Measurements from ENCODE around the gene TRIP13.

Gene TRIP13

DNA sequence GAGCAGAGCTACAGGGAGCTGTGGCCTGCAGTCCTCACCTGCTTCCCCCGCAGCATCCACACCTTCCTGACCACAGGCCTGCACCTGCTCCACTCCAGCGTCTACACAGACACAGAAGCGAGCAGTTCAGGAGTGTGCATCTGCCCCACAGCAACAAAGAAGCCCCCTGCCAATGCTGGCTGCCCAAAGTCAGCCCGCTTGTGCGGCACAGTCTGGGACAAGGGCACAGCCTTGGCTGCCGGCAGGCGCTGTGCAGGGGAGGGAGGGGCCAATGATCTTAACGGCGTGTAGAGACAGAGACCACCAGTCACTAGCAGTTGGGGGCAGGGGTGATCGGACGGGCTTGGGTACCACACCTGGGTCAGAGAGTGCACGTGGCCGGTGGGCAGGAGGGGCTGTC, 6.6 kb upstream of the TRIP13 start:
- H3K4me3 ChIP-seq (ENCODE audit: low read depth in 1 of 2, low read length in 1 of 2): no peak overlapping the region
- no peaks in the 10 kb centered on the region for H3K9me3 ChIP-seq
- TF ChIP-seq, protein P1, sequence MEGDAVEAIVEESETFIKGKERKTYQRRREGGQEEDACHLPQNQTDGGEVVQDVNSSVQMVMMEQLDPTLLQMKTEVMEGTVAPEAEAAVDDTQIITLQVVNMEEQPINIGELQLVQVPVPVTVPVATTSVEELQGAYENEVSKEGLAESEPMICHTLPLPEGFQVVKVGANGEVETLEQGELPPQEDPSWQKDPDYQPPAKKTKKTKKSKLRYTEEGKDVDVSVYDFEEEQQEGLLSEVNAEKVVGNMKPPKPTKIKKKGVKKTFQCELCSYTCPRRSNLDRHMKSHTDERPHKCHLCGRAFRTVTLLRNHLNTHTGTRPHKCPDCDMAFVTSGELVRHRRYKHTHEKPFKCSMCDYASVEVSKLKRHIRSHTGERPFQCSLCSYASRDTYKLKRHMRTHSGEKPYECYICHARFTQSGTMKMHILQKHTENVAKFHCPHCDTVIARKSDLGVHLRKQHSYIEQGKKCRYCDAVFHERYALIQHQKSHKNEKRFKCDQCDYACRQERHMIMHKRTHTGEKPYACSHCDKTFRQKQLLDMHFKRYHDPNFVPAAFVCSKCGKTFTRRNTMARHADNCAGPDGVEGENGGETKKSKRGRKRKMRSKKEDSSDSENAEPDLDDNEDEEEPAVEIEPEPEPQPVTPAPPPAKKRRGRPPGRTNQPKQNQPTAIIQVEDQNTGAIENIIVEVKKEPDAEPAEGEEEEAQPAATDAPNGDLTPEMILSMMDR (IDR thresholded peaks at IDR 0.05): no peak
- peaks cover under 1% of the 10 kb centered on the region in 2 experiments for H3K4me1 ChIP-seq (ENCODE audit: control insufficient read depth in 1 of 2, insufficient read depth in 1 of 2, low read depth in 1 of 2, low read length in 1 of 2)
- no peaks in the 10 kb centered on the region for H3K27me3 ChIP-seq
- H3K36me3 ChIP-seq: peaks cover 97% of the 10 kb centered on the region
- no peak overlapping the region for H3K27ac ChIP-seq

DNA sequence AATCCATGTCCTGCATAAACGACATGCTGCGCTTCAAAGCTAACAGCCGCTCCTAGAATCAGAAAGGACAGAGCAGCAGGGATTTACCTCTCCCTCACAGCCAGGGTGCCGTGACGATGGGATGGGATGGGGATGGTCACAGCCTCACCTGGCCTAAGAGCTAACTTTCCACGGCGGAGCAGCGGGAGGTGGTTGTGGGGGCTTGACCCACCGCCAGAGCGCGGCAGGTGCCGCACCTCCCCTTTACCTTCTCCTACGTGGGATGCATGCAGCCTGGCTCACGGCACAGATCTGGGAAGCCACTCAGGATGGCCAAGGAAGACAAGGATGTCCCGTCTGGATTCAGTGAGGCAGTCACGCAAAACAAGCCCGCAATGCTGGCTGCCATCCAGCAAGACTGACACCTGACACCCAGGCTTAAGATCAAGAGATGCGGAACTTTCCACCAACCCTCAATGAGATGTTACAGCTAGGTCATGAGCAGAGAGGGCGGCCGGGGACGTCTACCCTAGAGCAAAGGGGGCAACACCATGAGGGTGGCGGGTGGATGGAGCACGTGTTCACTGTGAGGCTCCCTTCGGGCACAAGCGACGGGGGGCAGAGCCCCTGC, 5.9 kb upstream of the TRIP13 start:
- H3K9me3 ChIP-seq: no peaks in the 10 kb centered on the region
- H3K4me1 ChIP-seq (ENCODE audit: control insufficient read depth in 1 of 2, insufficient read depth in 1 of 2, low read depth in 1 of 2, low read length in 1 of 2): peaks cover 8% of the 10 kb centered on the region in 2 experiments
- no peak overlapping the region for H3K4me3 ChIP-seq (ENCODE audit: low read depth in 1 of 2, low read length in 1 of 2)
- TF ChIP-seq, protein P1 (IDR thresholded peaks at IDR 0.05): no peak
- H3K36me3 ChIP-seq: peaks cover 92% of the 10 kb centered on the region
- no peak overlapping the region for H3K27ac ChIP-seq
- H3K27me3 ChIP-seq: no peaks in the 10 kb centered on the region

DNA sequence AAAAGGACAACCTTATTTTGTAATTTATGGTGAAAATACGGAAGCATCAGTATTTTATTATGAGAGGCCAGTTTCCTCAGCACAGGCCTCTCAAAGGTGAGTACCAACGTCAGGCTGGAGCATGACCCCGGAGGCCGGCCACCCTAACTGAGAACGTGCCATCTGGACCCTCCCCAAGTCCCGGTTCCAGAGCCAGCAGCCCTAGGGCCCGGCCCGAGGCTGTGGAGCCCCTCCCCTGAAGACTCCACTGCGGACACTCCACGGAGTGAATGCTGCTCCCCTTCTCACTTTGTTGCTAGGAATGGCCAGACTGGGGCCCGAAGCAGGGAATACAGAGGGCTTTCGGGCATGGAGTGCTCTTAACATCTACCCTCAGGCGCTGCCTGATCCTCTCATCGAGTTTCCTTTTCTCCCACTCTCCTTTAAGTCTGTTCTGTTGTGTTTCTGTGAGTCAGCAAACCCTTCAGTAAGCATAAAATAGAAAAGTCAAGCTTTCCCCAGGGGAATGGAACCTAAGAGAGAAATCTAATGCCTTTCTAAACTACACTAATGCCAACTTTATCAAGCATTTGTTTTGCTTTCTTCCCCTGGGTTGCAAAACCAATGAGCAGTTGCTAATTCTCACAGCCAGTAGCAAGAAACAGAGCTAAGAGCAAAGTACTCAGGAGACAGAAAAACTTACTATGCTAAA, 4.6 kb upstream of the TRIP13 start:
- H3K4me1 ChIP-seq (ENCODE audit: control insufficient read depth in 1 of 2, insufficient read depth in 1 of 2, low read depth in 1 of 2, low read length in 1 of 2): peaks cover 17% of the 10 kb centered on the region in 2 experiments
- no peak overlapping the region for H3K27ac ChIP-seq
- no peak overlapping the region for H3K4me3 ChIP-seq (ENCODE audit: low read depth in 1 of 2, low read length in 1 of 2)
- peaks cover 81% of the 10 kb centered on the region for H3K36me3 ChIP-seq
- H3K9me3 ChIP-seq: no peaks in the 10 kb centered on the region
- TF ChIP-seq, protein P1 (IDR thresholded peaks at IDR 0.05): no peak
- no peaks in the 10 kb centered on the region for H3K27me3 ChIP-seq

DNA sequence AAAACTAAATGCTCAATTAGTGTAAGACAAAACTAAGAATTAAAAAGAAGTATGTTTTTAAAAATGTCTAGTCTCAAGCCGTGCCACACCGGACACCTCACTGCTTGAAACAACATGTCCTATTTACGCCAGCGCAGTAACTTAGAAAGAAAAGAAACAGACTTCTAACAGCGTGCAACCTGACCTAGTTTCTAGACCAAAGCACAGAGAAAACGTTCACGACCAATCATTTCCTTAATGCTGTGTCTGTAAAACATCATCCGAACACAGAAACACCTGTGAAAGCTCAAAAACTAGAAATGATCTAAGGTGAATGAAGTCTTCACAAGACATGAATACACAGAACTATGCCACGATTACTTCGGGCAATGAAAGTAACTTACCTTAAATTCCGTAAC, 4.0 kb upstream of the TRIP13 start:
- TF ChIP-seq, protein P1 (IDR thresholded peaks at IDR 0.05): no peak
- peaks cover 75% of the 10 kb centered on the region for H3K36me3 ChIP-seq
- no peak overlapping the region for H3K27ac ChIP-seq
- H3K9me3 ChIP-seq: no peaks in the 10 kb centered on the region
- H3K4me3 ChIP-seq (ENCODE audit: low read depth in 1 of 2, low read length in 1 of 2): no peak overlapping the region
- peaks cover 20 to 21% of the 10 kb centered on the region in 2 experiments for H3K4me1 ChIP-seq (ENCODE audit: control insufficient read depth in 1 of 2, insufficient read depth in 1 of 2, low read depth in 1 of 2, low read length in 1 of 2)
- no peaks in the 10 kb centered on the region for H3K27me3 ChIP-seq

DNA sequence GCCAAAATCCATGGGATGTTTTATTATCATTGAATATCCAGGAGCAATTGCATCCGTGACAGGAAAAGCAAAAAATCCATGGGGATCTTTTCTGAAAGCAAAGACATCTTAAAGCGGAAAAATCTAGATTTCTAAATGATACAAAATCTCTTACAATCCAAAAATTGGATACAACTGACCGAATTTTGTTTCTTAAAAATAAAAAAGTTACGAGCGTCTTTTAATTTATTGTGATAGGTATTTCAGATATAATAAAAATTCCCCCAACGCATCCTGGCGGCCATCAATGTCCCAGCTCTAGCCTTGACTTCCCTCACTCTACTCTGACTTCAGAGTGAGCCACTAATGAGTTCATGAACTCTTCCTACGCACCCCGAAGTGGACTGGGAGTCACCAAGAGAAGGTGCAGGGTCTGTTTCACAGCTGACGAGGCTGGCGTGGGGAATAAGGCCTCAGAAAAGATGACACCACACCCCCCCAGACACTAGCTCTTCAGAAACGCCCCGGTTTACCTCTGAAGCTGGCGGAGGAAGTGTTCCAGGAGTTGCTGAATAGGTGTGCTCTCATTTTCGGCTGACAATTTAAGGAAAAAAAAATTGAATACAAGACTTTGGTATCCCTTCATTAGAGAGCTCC, 3.5 kb upstream of the TRIP13 start:
- no peak overlapping the region for H3K27ac ChIP-seq
- TF ChIP-seq, protein P1 (IDR thresholded peaks at IDR 0.05): no peak
- H3K27me3 ChIP-seq: no peaks in the 10 kb centered on the region
- H3K36me3 ChIP-seq: peaks cover 70% of the 10 kb centered on the region
- H3K4me1 ChIP-seq (ENCODE audit: control insufficient read depth in 1 of 2, insufficient read depth in 1 of 2, low read depth in 1 of 2, low read length in 1 of 2): peaks cover 20 to 21% of the 10 kb centered on the region in 2 experiments
- no peak overlapping the region for H3K4me3 ChIP-seq (ENCODE audit: low read depth in 1 of 2, low read length in 1 of 2)
- no peaks in the 10 kb centered on the region for H3K9me3 ChIP-seq
